SK-N-SH treated with all-trans-retinoic acid at 6 μM for 48 hours (cell line): Measurements from ENCODE around the gene CPXM2.

Experiments used
- ATAC-seq: fragments of 200-7000 bp; cut with Tn5 transposase; 3 replicates; pipeline ENCODE4 v1.9.1; 2020; ENCODE audit warnings: mild to moderate bottlenecking, moderate library complexity
- ARNTL ChIP-seq: fragments of 450-650 bp; formaldehyde crosslinking; IDR thresholded peaks from 2 replicates; pipeline ENCODE4 v1.5.0; 2020; ENCODE audit warnings: low read depth, mild to moderate bottlenecking, moderate library complexity, borderline replicate concordance
- CSDC2 ChIP-seq: fragments of 250-450 bp; sonication (Bioruptor Pico); IDR thresholded peaks from 2 replicates; pipeline ENCODE4 v1.5.0; 2020; ENCODE audit warnings: mild to moderate bottlenecking, moderate library complexity
- CSRNP3 ChIP-seq: fragments of 250-450 bp; sonication (Bioruptor Pico); IDR thresholded peaks from 2 replicates; pipeline ENCODE4 v1.5.1; 2021; ENCODE audit warnings: mild to moderate bottlenecking, moderate library complexity
- ESRRG ChIP-seq: fragments of 250-450 bp; sonication (Bioruptor Pico); IDR thresholded peaks from 2 replicates; pipeline ENCODE4 v1.6.1; 2021; ENCODE audit warnings: mild to moderate bottlenecking
- GLIS3 ChIP-seq: fragments of 250-450 bp; sonication (Bioruptor Pico); IDR thresholded peaks from 2 replicates; pipeline ENCODE4 v1.5.0; 2020; ENCODE audit warnings: mild to moderate bottlenecking, moderate library complexity
- ISL1 ChIP-seq: fragments of 250-450 bp; sonication (Bioruptor Pico); IDR thresholded peaks from 2 replicates; pipeline ENCODE4 v2.1.2; 2022; ENCODE audit warnings: mild to moderate bottlenecking, moderate library complexity
- OSR1 ChIP-seq: fragments of 250-450 bp; sonication (Bioruptor Pico); IDR thresholded peaks from 2 replicates; pipeline ENCODE4 v1.8.0; 2022; ENCODE audit warnings: moderate library complexity, mild to moderate bottlenecking, inconsistent platforms
- POU6F1 ChIP-seq: fragments of 250-450 bp; sonication (Bioruptor Pico); IDR thresholded peaks from 2 replicates; pipeline ENCODE4 v1.8.0; 2021; ENCODE audit warnings: low read depth, mild to moderate bottlenecking, moderate library complexity, borderline replicate concordance
- PPARA ChIP-seq: fragments of 250-450 bp; sonication (Bioruptor Pico); IDR thresholded peaks from 2 replicates; pipeline ENCODE4 v1.5.0; 2020; ENCODE audit warnings: mild to moderate bottlenecking, borderline replicate concordance
- RARB ChIP-seq: fragments of 250-450 bp; sonication (Bioruptor Pico); IDR thresholded peaks from 2 replicates; pipeline ENCODE4 v1.8.0; 2021; ENCODE audit warnings: mild to moderate bottlenecking, moderate library complexity
- SNAI2 ChIP-seq: fragments of 250-450 bp; sonication (Bioruptor Pico); IDR thresholded peaks from 2 replicates; pipeline ENCODE4 v1.5.0; 2020; ENCODE audit warnings: mild to moderate bottlenecking, moderate library complexity
- TCF4 ChIP-seq: fragments of 250-450 bp; sonication (Bioruptor Pico); IDR thresholded peaks from 2 replicates; pipeline ENCODE4 v1.8.0; 2021; ENCODE audit warnings: mild to moderate bottlenecking, moderate library complexity, borderline replicate concordance
- TOX ChIP-seq: fragments of 250-450 bp; sonication (Bioruptor Pico); IDR thresholded peaks from 2 replicates; pipeline ENCODE4 v1.8.0; 2021; ENCODE audit warnings: mild to moderate bottlenecking, moderate library complexity, borderline replicate concordance
- ZC3H10 ChIP-seq: fragments of 250-450 bp; sonication (Bioruptor Pico); IDR thresholded peaks from 2 replicates; pipeline ENCODE4 v1.5.1; 2021; ENCODE audit warnings: mild to moderate bottlenecking, moderate library complexity
- ZFP3 ChIP-seq: fragments of 250-450 bp; sonication (Bioruptor Pico); IDR thresholded peaks from 2 replicates; pipeline ENCODE4 v1.5.0; 2020; ENCODE audit warnings: mild to moderate bottlenecking, moderate library complexity
- ZFP30 ChIP-seq: fragments of 450-650 bp; formaldehyde crosslinking; IDR thresholded peaks from 2 replicates; pipeline ENCODE4 v1.5.0; 2022; ENCODE audit warnings: mild to moderate bottlenecking, moderate library complexity
- ZNF565 ChIP-seq: fragments of 450-650 bp; formaldehyde crosslinking; conservative IDR thresholded peaks from 2 replicates; pipeline ENCODE4 v1.5.0; 2020; ENCODE audit warnings: low read depth, mild to moderate bottlenecking, moderate library complexity
- ZNF70 ChIP-seq: fragments of 450-650 bp; formaldehyde crosslinking; IDR thresholded peaks from 2 replicates; pipeline ENCODE4 v1.5.0; 2020; ENCODE audit warnings: mild to moderate bottlenecking, moderate library complexity
- ZNF8 ChIP-seq: fragments of 450-650 bp; formaldehyde crosslinking; IDR thresholded peaks from 2 replicates; pipeline ENCODE4 v1.5.0; 2020; ENCODE audit warnings: mild to moderate bottlenecking, moderate library complexity
- TF ChIP-seq, protein P1 (sequence below): fragments of 250-450 bp; sonication (Bioruptor Pico); IDR thresholded peaks from 2 replicates; pipeline ENCODE4 v1.5.0; 2020; ENCODE audit warnings: mild to moderate bottlenecking, moderate library complexity
- TF ChIP-seq, protein P2 (sequence below): fragments of 250-450 bp; sonication (Bioruptor Pico); IDR thresholded peaks from 2 replicates; pipeline ENCODE4 v1.8.0; 2020; ENCODE audit warnings: mild to moderate bottlenecking, moderate library complexity, borderline replicate concordance
- TF ChIP-seq, protein P3 (sequence below): fragments of 250-450 bp; sonication (Bioruptor Pico); IDR thresholded peaks from 2 replicates; pipeline ENCODE4 v1.5.1; 2020; ENCODE audit warnings: low read depth, mild to moderate bottlenecking, moderate library complexity

The CPXM2 gene

GRCh38 chr10:123896246-123896927 lies 4.8 kb upstream of the CPXM2 start (continued):
- no peak for TF ChIP-seq CSRNP3 (CRISPR knock-in tag)
- no peak for TF ChIP-seq TCF4 (CRISPR knock-in tag)

DNA sequence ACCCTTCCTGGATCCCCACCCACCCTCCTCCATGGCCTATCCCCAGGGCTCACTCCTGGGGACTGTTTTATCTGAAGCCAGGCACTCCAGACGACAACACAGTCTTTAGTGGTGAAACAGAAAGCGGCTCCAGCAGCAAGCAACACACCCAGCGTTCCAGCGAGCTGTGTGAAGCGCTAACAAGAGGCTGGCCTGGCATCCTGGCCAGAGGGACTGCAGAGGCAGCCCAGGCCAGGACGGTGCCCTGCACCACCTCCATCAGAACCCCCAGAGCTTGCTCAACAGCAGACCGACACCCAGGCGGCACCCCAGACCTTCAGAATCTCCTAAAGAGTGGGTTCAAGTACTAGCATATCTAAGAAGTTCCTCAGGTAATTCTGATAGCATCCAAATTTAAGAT lies 2.0 kb upstream of the CPXM2 start:
- ATAC-seq: no peak

GRCh38 chr10:123890756-123891143 lies 857 bp downstream of the CPXM2 start:
- ATAC-seq: no peak
- TF ChIP-seq ESRRG (CRISPR knock-in tag) (no peak), SNAI2 (CRISPR knock-in tag) (no peak), GLIS3 (no peak), PPARA (CRISPR knock-in tag) (no peak), TCF4 (CRISPR knock-in tag) (no peak), ZFP3 (CRISPR knock-in tag) (no peak), TOX (CRISPR knock-in tag) (no peak), CSRNP3 (CRISPR knock-in tag) (no peak), ZNF565 (CRISPR knock-in tag) (no peak)
- TF ChIP-seq, protein P1, sequence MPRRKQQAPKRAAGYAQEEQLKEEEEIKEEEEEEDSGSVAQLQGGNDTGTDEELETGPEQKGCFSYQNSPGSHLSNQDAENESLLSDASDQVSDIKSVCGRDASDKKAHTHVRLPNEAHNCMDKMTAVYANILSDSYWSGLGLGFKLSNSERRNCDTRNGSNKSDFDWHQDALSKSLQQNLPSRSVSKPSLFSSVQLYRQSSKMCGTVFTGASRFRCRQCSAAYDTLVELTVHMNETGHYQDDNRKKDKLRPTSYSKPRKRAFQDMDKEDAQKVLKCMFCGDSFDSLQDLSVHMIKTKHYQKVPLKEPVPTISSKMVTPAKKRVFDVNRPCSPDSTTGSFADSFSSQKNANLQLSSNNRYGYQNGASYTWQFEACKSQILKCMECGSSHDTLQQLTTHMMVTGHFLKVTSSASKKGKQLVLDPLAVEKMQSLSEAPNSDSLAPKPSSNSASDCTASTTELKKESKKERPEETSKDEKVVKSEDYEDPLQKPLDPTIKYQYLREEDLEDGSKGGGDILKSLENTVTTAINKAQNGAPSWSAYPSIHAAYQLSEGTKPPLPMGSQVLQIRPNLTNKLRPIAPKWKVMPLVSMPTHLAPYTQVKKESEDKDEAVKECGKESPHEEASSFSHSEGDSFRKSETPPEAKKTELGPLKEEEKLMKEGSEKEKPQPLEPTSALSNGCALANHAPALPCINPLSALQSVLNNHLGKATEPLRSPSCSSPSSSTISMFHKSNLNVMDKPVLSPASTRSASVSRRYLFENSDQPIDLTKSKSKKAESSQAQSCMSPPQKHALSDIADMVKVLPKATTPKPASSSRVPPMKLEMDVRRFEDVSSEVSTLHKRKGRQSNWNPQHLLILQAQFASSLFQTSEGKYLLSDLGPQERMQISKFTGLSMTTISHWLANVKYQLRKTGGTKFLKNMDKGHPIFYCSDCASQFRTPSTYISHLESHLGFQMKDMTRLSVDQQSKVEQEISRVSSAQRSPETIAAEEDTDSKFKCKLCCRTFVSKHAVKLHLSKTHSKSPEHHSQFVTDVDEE (CRISPR knock-in tag): no peak

More for the DNA sequence above, 2.0 kb upstream of the CPXM2 start:
- TF ChIP-seq, protein P2, sequence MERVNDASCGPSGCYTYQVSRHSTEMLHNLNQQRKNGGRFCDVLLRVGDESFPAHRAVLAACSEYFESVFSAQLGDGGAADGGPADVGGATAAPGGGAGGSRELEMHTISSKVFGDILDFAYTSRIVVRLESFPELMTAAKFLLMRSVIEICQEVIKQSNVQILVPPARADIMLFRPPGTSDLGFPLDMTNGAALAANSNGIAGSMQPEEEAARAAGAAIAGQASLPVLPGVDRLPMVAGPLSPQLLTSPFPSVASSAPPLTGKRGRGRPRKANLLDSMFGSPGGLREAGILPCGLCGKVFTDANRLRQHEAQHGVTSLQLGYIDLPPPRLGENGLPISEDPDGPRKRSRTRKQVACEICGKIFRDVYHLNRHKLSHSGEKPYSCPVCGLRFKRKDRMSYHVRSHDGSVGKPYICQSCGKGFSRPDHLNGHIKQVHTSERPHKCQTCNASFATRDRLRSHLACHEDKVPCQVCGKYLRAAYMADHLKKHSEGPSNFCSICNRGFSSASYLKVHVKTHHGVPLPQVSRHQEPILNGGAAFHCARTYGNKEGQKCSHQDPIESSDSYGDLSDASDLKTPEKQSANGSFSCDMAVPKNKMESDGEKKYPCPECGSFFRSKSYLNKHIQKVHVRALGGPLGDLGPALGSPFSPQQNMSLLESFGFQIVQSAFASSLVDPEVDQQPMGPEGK (CRISPR knock-in tag): no peak
- TF ChIP-seq ISL1 (CRISPR knock-in tag) (no peak), ZFP3 (CRISPR knock-in tag) (no peak), CSDC2 (CRISPR knock-in tag) (no peak), PPARA (CRISPR knock-in tag) (no peak), OSR1 (CRISPR knock-in tag) (no peak), SNAI2 (CRISPR knock-in tag) (no peak), ZNF70 (CRISPR knock-in tag) (no peak), GLIS3 (no peak), ZC3H10 (CRISPR knock-in tag) (no peak), ARNTL (no peak), ZNF8 (CRISPR knock-in tag) (no peak), RARB (CRISPR knock-in tag) (no peak), CSRNP3 (CRISPR knock-in tag) (no peak), TOX (CRISPR knock-in tag) (no peak), ESRRG (CRISPR knock-in tag) (no peak), ZFP30 (CRISPR knock-in tag) (no peak), TCF4 (CRISPR knock-in tag) (no peak), POU6F1 (no peak)
- TF ChIP-seq, protein P3, sequence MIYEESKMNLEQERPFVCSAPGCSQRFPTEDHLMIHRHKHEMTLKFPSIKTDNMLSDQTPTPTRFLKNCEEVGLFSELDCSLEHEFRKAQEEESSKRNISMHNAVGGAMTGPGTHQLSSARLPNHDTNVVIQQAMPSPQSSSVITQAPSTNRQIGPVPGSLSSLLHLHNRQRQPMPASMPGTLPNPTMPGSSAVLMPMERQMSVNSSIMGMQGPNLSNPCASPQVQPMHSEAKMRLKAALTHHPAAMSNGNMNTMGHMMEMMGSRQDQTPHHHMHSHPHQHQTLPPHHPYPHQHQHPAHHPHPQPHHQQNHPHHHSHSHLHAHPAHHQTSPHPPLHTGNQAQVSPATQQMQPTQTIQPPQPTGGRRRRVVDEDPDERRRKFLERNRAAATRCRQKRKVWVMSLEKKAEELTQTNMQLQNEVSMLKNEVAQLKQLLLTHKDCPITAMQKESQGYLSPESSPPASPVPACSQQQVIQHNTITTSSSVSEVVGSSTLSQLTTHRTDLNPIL (CRISPR knock-in tag): no peak
